GM12878 (cell line): Measurements from ENCODE around the gene NPAS1.

Experiments used
- BCL3 ChIP-seq: IDR thresholded peaks from 2 replicates; pipeline ENCODE4 v1.6.1; 2011; ENCODE audit warnings: borderline replicate concordance, low read depth, mild to moderate bottlenecking, moderate library complexity, low read length; ENCODE audit not compliant: insufficient read depth, poor library complexity, severe bottlenecking
- EZH2 ChIP-seq: IDR thresholded peaks from 2 replicates; pipeline ENCODE4 v1.6.1; 2012; ENCODE audit warnings: low read depth, mild to moderate bottlenecking, control low read depth, inconsistent platforms, low read length, borderline replicate concordance; ENCODE audit not compliant: control insufficient read depth
- HDAC6 ChIP-seq: fragments of 200-600 bp; sonication (generic); IDR thresholded peaks from one replicate; pipeline ENCODE4 v1.8.0; 2017; ENCODE audit warnings: antibody characterized with exemption; ENCODE audit not compliant: unreplicated experiment
- MTA2 ChIP-seq: fragments of 450-650 bp; IDR thresholded peaks from 2 replicates; pipeline ENCODE4 v1.6.1; 2016; ENCODE audit warnings: low read depth, mild to moderate bottlenecking, moderate library complexity
- POLR2A ChIP-seq: IDR thresholded peaks from 2 replicates; pipeline ENCODE4 v1.6.1; 2011; ENCODE audit warnings: low read depth, mild to moderate bottlenecking, low read length
- POLR2AphosphoS2 ChIP-seq: IDR thresholded peaks from 2 replicates; pipeline ENCODE4 v1.6.1; 2011; ENCODE audit warnings: low read depth, mild to moderate bottlenecking, low read length, improper control_type of control experiment, moderate library complexity
- POLR2AphosphoS5 ChIP-seq: IDR thresholded peaks from 2 replicates; pipeline ENCODE4 v1.6.1; 2011; ENCODE audit warnings: mild to moderate bottlenecking, low read length, inconsistent platforms
- USF1 ChIP-seq: IDR thresholded peaks from 2 replicates; pipeline ENCODE4 v1.6.1; 2011; ENCODE audit warnings: borderline replicate concordance, low read depth, mild to moderate bottlenecking, moderate library complexity, mixed read lengths, low read length; ENCODE audit not compliant: insufficient read depth; ENCODE audit errors: extremely low read length
- ZNF592 ChIP-seq: fragments of 450-650 bp; IDR thresholded peaks from 2 replicates; pipeline ENCODE4 v1.6.1; 2017; ENCODE audit warnings: mild to moderate bottlenecking, moderate library complexity

GRCh38 chr19:47089767-47090350 is 70.2 kb downstream of the NPAS1 start:
- no peak for TF ChIP-seq POLR2AphosphoS5
- no peak for TF ChIP-seq POLR2AphosphoS2
- no peak for TF ChIP-seq USF1
- TF ChIP-seq EZH2: no peak
- no peak for TF ChIP-seq POLR2A
- TF ChIP-seq BCL3: no peak
- TF ChIP-seq MTA2: no peak
- TF ChIP-seq HDAC6: no peak
- no peak for TF ChIP-seq ZNF592
